Measurements from ENCODE around the gene PAPPA2. TPM values are rescaled to one million over a fixed set of nuclear protein-coding genes. Genes with fewer than 3 reads are reported as not detected.

Gene PAPPA2
- total and polyA plus RNA-seq, 10 of the 15 experiments (the other 5 are each of a cell fraction or from before 2014, with no cell fraction given): under 0.01 to 0.06 (median 0.03) TPM; not detected in 7

DNA sequence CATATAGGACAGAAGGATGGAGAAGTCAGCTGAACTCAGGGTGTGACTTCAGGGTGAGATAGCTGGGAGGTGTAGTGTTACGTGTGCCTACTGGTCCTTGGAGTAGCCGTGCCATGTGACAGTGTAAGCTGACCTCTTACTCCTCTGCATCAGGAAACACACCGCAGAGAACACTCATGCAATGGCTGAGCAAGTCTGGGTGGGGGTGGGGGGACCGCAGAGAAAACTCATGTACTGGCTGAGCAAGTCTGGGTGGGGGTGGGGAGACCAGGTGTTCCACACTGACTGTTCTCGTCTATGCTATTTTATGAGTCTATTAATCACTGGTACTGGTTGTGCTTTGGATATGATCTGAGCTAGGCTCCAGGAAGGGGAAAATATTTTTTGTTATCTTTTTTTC is 233.1 kb downstream of the PAPPA2 start:
- ATAC-seq (no peak), FAIRE-seq (no peak), DNase-seq (ENCODE audit: low read depth, low spot score) (no peak)
- Histone ChIP-seq H3K4me3 (no peak overlapping the region), H3K4me1 (ENCODE audit: control insufficient read depth, insufficient read depth, low read length) (no peaks in the 10 kb centered on the region), H3K27me3 (replicated peaks in 1 of 2; ENCODE audit: control insufficient read depth in 2 of 2, insufficient read depth in 2 of 2, low read length in 1 of 2) (no peaks in the 10 kb centered on the region), H3K9ac (ENCODE audit: control insufficient read depth, insufficient read depth, low read length) (no peak overlapping the region), H4K20me1 (ENCODE audit: control insufficient read depth, insufficient read depth) (no peaks in the 10 kb centered on the region), H2AFZ (ENCODE audit: control insufficient read depth, low read depth, low read length) (no peak overlapping the region), H3K36me3 (ENCODE audit: control insufficient read depth in 2 of 2, insufficient read depth in 2 of 2, low read length in 1 of 2) (no peaks in the 10 kb centered on the region), H3K9me3 (replicated peaks; ENCODE audit: control insufficient read depth, insufficient read depth, low read length) (no peaks in the 10 kb centered on the region), H3K4me2 (ENCODE audit: control insufficient read depth, insufficient read depth) (no peak overlapping the region), H3K79me2 (ENCODE audit: control insufficient read depth, insufficient read depth, low read length) (no peaks in the 10 kb centered on the region), H3K27ac (ENCODE audit: control insufficient read depth, insufficient read depth) (no peak overlapping the region)
- ChIA-PET CTCF (no interaction called here), RAD21 (ENCODE audit: unreplicated experiment) (no interaction called here), POLR2A (no interaction called here), SMC1A (ENCODE audit: uncharacterized antibody, unreplicated experiment) (interaction anchor here (1.7 kb wide), 1 partner anchor 137 kb away, joined by 5 read pairs; no protein-coding TSS in a partner anchor)
- in situ Hi-C loops (cut with MboI): no loop called here
- WGBS (ENCODE audit: insufficient coverage, insufficient replicate concordance, low lambda C conversion rate, missing lambda C conversion rate): 0% methylated on average over 4 of the region's 5 CpGs
- intact Hi-C loops (cut with micrococcal nuclease; ENCODE audit: unreplicated experiment): no loop called here
- TF ChIP-seq, protein P1, sequence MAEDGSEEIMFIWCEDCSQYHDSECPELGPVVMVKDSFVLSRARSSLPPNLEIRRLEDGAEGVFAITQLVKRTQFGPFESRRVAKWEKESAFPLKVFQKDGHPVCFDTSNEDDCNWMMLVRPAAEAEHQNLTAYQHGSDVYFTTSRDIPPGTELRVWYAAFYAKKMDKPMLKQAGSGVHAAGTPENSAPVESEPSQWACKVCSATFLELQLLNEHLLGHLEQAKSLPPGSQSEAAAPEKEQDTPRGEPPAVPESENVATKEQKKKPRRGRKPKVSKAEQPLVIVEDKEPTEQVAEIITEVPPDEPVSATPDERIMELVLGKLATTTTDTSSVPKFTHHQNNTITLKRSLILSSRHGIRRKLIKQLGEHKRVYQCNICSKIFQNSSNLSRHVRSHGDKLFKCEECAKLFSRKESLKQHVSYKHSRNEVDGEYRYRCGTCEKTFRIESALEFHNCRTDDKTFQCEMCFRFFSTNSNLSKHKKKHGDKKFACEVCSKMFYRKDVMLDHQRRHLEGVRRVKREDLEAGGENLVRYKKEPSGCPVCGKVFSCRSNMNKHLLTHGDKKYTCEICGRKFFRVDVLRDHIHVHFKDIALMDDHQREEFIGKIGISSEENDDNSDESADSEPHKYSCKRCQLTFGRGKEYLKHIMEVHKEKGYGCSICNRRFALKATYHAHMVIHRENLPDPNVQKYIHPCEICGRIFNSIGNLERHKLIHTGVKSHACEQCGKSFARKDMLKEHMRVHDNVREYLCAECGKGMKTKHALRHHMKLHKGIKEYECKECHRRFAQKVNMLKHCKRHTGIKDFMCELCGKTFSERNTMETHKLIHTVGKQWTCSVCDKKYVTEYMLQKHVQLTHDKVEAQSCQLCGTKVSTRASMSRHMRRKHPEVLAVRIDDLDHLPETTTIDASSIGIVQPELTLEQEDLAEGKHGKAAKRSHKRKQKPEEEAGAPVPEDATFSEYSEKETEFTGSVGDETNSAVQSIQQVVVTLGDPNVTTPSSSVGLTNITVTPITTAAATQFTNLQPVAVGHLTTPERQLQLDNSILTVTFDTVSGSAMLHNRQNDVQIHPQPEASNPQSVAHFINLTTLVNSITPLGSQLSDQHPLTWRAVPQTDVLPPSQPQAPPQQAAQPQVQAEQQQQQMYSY (CRISPR knock-in tag; IDR thresholded peaks at IDR 0.05): no peak
- TF ChIP-seq YY1 (IDR thresholded peaks at IDR 0.05; ENCODE audit: low read depth, low read length): no peak
- no peak for TF ChIP-seq JUNB (IDR thresholded peaks at IDR 0.05)
- TF ChIP-seq, protein P2, sequence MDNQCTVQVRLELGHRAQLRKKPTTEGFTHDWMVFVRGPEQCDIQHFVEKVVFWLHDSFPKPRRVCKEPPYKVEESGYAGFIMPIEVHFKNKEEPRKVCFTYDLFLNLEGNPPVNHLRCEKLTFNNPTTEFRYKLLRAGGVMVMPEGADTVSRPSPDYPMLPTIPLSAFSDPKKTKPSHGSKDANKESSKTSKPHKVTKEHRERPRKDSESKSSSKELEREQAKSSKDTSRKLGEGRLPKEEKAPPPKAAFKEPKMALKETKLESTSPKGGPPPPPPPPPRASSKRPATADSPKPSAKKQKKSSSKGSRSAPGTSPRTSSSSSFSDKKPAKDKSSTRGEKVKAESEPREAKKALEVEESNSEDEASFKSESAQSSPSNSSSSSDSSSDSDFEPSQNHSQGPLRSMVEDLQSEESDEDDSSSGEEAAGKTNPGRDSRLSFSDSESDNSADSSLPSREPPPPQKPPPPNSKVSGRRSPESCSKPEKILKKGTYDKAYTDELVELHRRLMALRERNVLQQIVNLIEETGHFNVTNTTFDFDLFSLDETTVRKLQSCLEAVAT (IDR thresholded peaks at IDR 0.05): no peak
- TF ChIP-seq TBL1XR1 (IDR thresholded peaks at IDR 0.05; ENCODE audit: low read depth, low read length): no peak
- TF ChIP-seq WRNIP1 (IDR thresholded peaks at IDR 0.05; ENCODE audit: borderline replicate concordance, low read depth, low read length): no peak
- no peak for TF ChIP-seq CHD2 (IDR thresholded peaks at IDR 0.05; ENCODE audit: borderline replicate concordance, low read depth, low read length)
- no TSS peak for BruUV-seq (replicated peaks)
